CD4-positive, alpha-beta memory T cell (primary cell): ENCODE measurements around the gene CORO2B. TPM values are rescaled to one million over a fixed set of nuclear protein-coding genes. Genes with fewer than 3 reads are reported as not detected.

ENCODE experiments used
- CTCF ChIA-PET: fragments of 350-600 bp; sonication (Branson Sonifier 250); formaldehyde crosslinking; loops from one replicate; lab custom pipeline; 2021; ENCODE audit warnings: inconsistent platforms; ENCODE audit not compliant: partially characterized antibody; lab: Charles Lee
- POLR2A ChIA-PET: fragments of 350-600 bp; sonication (Branson Sonifier 250); formaldehyde crosslinking; loops from one replicate; lab custom pipeline; 2021; ENCODE audit not compliant: partially characterized antibody; lab: Charles Lee
- DNase-seq, 5 donors: peaks; one replicate each; pipeline versions ENCODE4 v3.0.0 to v3.0.0-alpha.2; 2020 to 2022; ENCODE audit warnings: mixed read lengths in 1 of 5
- H3K27ac ChIP-seq: one replicate; pipeline ENCODE4 v1.7.0; 2013; ENCODE audit warnings: low read depth, low read length
- H3K27me3 ChIP-seq: 2 replicates; pipeline ENCODE4 v1.7.0; 2013; ENCODE audit warnings: mild to moderate bottlenecking, low read length, moderate library complexity; ENCODE audit not compliant: insufficient read depth
- H3K36me3 ChIP-seq: 2 replicates; pipeline ENCODE4 v1.7.0; 2013; ENCODE audit warnings: mild to moderate bottlenecking, low read length, moderate library complexity; ENCODE audit not compliant: insufficient read depth
- H3K4me1 ChIP-seq: 2 replicates; pipeline ENCODE4 v1.7.0; 2013; ENCODE audit warnings: mild to moderate bottlenecking, low read length, moderate library complexity; ENCODE audit not compliant: insufficient read depth
- H3K4me3 ChIP-seq, 2 donors: one replicate each; pipeline ENCODE4 v1.7.0; 2013; ENCODE audit warnings: low read length in 2 of 2, mild to moderate bottlenecking in 1 of 2
- H3K9me3 ChIP-seq, 2 donors: one replicate each; pipeline ENCODE4 v1.7.0; 2013; ENCODE audit warnings: low read length in 2 of 2, control low read depth in 1 of 2; ENCODE audit not compliant: control insufficient read depth in 1 of 2
- H3K27ac Mint-ChIP-seq, 7 donors: one replicate each; pipeline ENCODE4 v1.8.0; 2020 to 2021; ENCODE audit warnings: mixed read lengths in 7 of 7, mild to moderate bottlenecking in 6 of 7, inconsistent platforms in 3 of 7, moderate library complexity in 3 of 7
- H3K27me3 Mint-ChIP-seq, 2 donors: one replicate each; pipeline ENCODE4 v1.8.0; 2020 to 2021; ENCODE audit warnings: mixed read lengths in 2 of 2
- H3K36me3 Mint-ChIP-seq, 2 donors: one replicate each; pipeline ENCODE4 v1.8.0; 2020 to 2021; ENCODE audit warnings: mixed read lengths in 2 of 2, inconsistent platforms in 1 of 2, mild to moderate bottlenecking in 1 of 2
- H3K4me1 Mint-ChIP-seq, 4 donors: one replicate each; pipeline ENCODE4 v1.8.0; 2020 to 2021; ENCODE audit warnings: mixed read lengths in 4 of 4, mild to moderate bottlenecking in 1 of 4
- H3K4me3 Mint-ChIP-seq, 8 donors: one replicate each; pipeline ENCODE4 v1.8.0; 2020 to 2021; ENCODE audit warnings: mixed read lengths in 8 of 8, mild to moderate bottlenecking in 7 of 8, moderate library complexity in 6 of 8, inconsistent platforms in 3 of 8
- H3K9me3 Mint-ChIP-seq, 8 donors: one replicate each; pipeline ENCODE4 v1.8.0; 2020 to 2021; ENCODE audit warnings: mixed read lengths in 8 of 8, mild to moderate bottlenecking in 5 of 8, inconsistent platforms in 3 of 8, moderate library complexity in 1 of 8
- intact Hi-C: fragments of 100-400 bp; cut with micrococcal nuclease; formaldehyde crosslinking; loops from one replicate; pipeline ENCODE4 v1.15.1; 2023
- polyA plus RNA-seq, 2 donors: library from polyadenylated mRNA; unstranded; fragments of 300-500 nt; fragmentation: Illumina TruSeq; gene quantifications; one replicate each; pipeline ENCODE4 v1.2.3, GENCODE V29; 2021
- total RNA-seq, 2 experiments: library from RNA; stranded (reverse); gene quantifications; one replicate each; pipeline ENCODE4 v1.2.3, GENCODE V29; 2021

The CORO2B gene
- total and polyA plus RNA-seq, 4 experiments from 2014 or later: not detected

GRCh38 chr15:68699881-68700454 is 121.2 kb downstream of the CORO2B start:
- no peak overlapping the region for H3K27ac Mint-ChIP-seq
- POLR2A ChIA-PET: no interaction called here
- Histone ChIP-seq H3K27ac (no peak overlapping the region), H3K4me1 (no peaks in the 10 kb centered on the region), H3K4me3 (no peak overlapping the region), H3K9me3 (no peaks in the 10 kb centered on the region), H3K27me3 (no peaks in the 10 kb centered on the region), H3K36me3 (no peaks in the 10 kb centered on the region)
- CTCF ChIA-PET: interaction anchor here (1.1 kb wide), 1 partner anchor 26 kb away, joined by 3 read pairs; no protein-coding TSS in a partner anchor
- no peaks in the 10 kb centered on the region for H3K4me1 Mint-ChIP-seq
- no peaks in the 10 kb centered on the region for H3K36me3 Mint-ChIP-seq
- H3K27me3 Mint-ChIP-seq: peaks cover 3 to 6% of the 10 kb centered on the region in 2 donors
- intact Hi-C loops: no loop called here
- H3K4me3 Mint-ChIP-seq: no peak overlapping the region
- peaks cover 0 to 2% (median 0%) of the 10 kb centered on the region in 8 donors for H3K9me3 Mint-ChIP-seq
- no peak for DNase-seq

- Mint-ChIP-seq H3K4me3 (no peak overlapping the region), H3K27ac (no peak overlapping the region)
- no peak overlapping the region for H3K27ac ChIP-seq
These were observed 121.8 kb downstream of the CORO2B start for GRCh38 chr15:68700455-68701123.

GRCh38 chr15:68701886-68702285 is 123.1 kb downstream of the CORO2B start:
- H3K27ac Mint-ChIP-seq: no peak overlapping the region
- H3K9me3 Mint-ChIP-seq: peaks cover 0 to under 1% (median 0%) of the 10 kb centered on the region in 8 donors
- Histone ChIP-seq H3K27me3 (no peaks in the 10 kb centered on the region), H3K27ac (no peak overlapping the region), H3K9me3 (no peaks in the 10 kb centered on the region), H3K4me1 (no peaks in the 10 kb centered on the region), H3K36me3 (no peaks in the 10 kb centered on the region), H3K4me3 (no peak overlapping the region)
- ChIA-PET CTCF (no interaction called here), POLR2A (no interaction called here)
- H3K4me1 Mint-ChIP-seq: no peaks in the 10 kb centered on the region
- H3K36me3 Mint-ChIP-seq: no peaks in the 10 kb centered on the region
- intact Hi-C loops: no loop called here
- peaks cover 2 to 4% of the 10 kb centered on the region in 2 donors for H3K27me3 Mint-ChIP-seq
- H3K4me3 Mint-ChIP-seq: no peak overlapping the region
- no peak for DNase-seq

More at GRCh38 chr15:68700455-68701123, 121.8 kb downstream of the CORO2B start:
- no peaks in the 10 kb centered on the region for H3K4me1 ChIP-seq
- no peaks in the 10 kb centered on the region for H3K4me1 Mint-ChIP-seq
- no peaks in the 10 kb centered on the region for H3K9me3 ChIP-seq
- H3K36me3 Mint-ChIP-seq: no peaks in the 10 kb centered on the region
- intact Hi-C loops: no loop called here
- no peaks in the 10 kb centered on the region for H3K36me3 ChIP-seq
- peaks cover 0 to 5% of the 10 kb centered on the region in 2 donors for H3K27me3 Mint-ChIP-seq
- ChIA-PET CTCF (interaction anchor here (1.1 kb wide), 1 partner anchor 27 kb away, joined by 3 read pairs; no protein-coding TSS in a partner anchor), POLR2A (no interaction called here)
- H3K4me3 ChIP-seq: no peak overlapping the region
- peaks cover 0 to 2% (median 0%) of the 10 kb centered on the region in 8 donors for H3K9me3 Mint-ChIP-seq
- no peaks in the 10 kb centered on the region for H3K27me3 ChIP-seq
- DNase-seq: no peak

DNA sequence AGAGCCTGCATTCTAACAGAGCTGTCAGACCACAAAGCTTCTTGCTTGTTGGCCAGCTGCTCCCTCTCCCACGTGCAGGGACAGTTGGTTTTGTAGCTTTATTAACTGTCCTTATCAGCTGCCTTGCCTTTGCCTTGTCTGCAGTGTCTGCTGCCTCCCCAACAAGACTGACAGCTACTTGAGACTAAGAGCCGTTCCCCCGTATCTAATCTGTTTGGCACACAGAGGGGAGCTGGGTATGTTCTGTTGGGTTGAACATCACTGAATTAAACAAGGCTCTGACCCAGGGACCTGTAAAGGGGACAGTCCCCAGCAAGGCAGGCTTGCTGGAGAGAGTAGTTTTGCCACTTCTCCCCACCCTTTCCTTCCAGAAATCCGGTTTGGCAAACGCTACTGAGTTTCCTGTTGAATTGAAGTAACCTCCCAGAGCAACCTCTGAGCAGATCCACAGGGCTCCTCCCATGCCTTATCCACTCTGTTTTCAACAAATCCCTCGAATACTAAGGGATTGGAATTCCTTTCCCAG is 125.8 kb downstream of the CORO2B start:
- POLR2A ChIA-PET: no interaction called here
- H3K27ac Mint-ChIP-seq: no peak overlapping the region
- Histone ChIP-seq H3K27me3 (no peaks in the 10 kb centered on the region), H3K4me1 (no peaks in the 10 kb centered on the region), H3K4me3 (no peak overlapping the region), H3K9me3 (no peaks in the 10 kb centered on the region), H3K27ac (no peak overlapping the region), H3K36me3 (no peaks in the 10 kb centered on the region)
- intact Hi-C loops: no loop called here
- H3K36me3 Mint-ChIP-seq: no peaks in the 10 kb centered on the region
- CTCF ChIA-PET: no interaction called here
- no peak for DNase-seq
- peaks cover 3 to 4% of the 10 kb centered on the region in 2 donors for H3K27me3 Mint-ChIP-seq
- no peaks in the 10 kb centered on the region for H3K4me1 Mint-ChIP-seq
- no peaks in the 10 kb centered on the region for H3K9me3 Mint-ChIP-seq
- H3K4me3 Mint-ChIP-seq: no peak overlapping the region

GRCh38 chr15:68706256-68706655 is 127.5 kb downstream of the CORO2B start:
- Histone ChIP-seq H3K27me3 (no peaks in the 10 kb centered on the region), H3K36me3 (no peaks in the 10 kb centered on the region), H3K4me3 (no peak overlapping the region), H3K27ac (no peak overlapping the region), H3K9me3 (no peaks in the 10 kb centered on the region), H3K4me1 (no peaks in the 10 kb centered on the region)
- H3K4me3 Mint-ChIP-seq: no peak overlapping the region
- intact Hi-C loops: no loop called here
- peaks cover 3 to 6% of the 10 kb centered on the region in 2 donors for H3K27me3 Mint-ChIP-seq
- no peaks in the 10 kb centered on the region for H3K4me1 Mint-ChIP-seq
- H3K36me3 Mint-ChIP-seq: no peaks in the 10 kb centered on the region
- POLR2A ChIA-PET: no interaction called here
- no peak for DNase-seq
- peak overlapping the region in 1 of 7 donors; percentile 62 for H3K27ac Mint-ChIP-seq
- CTCF ChIA-PET: no interaction called here
- no peaks in the 10 kb centered on the region for H3K9me3 Mint-ChIP-seq

- Histone ChIP-seq H3K9me3 (no peaks in the 10 kb centered on the region), H3K27me3 (no peaks in the 10 kb centered on the region), H3K4me3 (no peak overlapping the region), H3K4me1 (no peaks in the 10 kb centered on the region), H3K27ac (no peak overlapping the region), H3K36me3 (no peaks in the 10 kb centered on the region)
- intact Hi-C loops: no loop called here
- H3K27me3 Mint-ChIP-seq: peaks cover 3 to 6% of the 10 kb centered on the region in 2 donors
- H3K36me3 Mint-ChIP-seq: no peaks in the 10 kb centered on the region
- H3K4me3 Mint-ChIP-seq: no peak overlapping the region
- no peak for DNase-seq
- no peaks in the 10 kb centered on the region for H3K9me3 Mint-ChIP-seq
- no peak overlapping the region for H3K27ac Mint-ChIP-seq
- ChIA-PET POLR2A (no interaction called here), CTCF (no interaction called here)
- H3K4me1 Mint-ChIP-seq: no peaks in the 10 kb centered on the region
These were observed 128.1 kb downstream of the CORO2B start for GRCh38 chr15:68706931-68707330.

GRCh38 chr15:68707386-68707785 is 128.6 kb downstream of the CORO2B start:
- intact Hi-C loops: no loop called here
- no peak for DNase-seq
- H3K9me3 Mint-ChIP-seq: no peaks in the 10 kb centered on the region
- H3K27me3 ChIP-seq: no peaks in the 10 kb centered on the region
- ChIA-PET POLR2A (no interaction called here), CTCF (interaction anchor here (1.2 kb wide), 1 partner anchor 148 kb away, joined by 3 read pairs; no protein-coding TSS in a partner anchor)
- H3K4me3 Mint-ChIP-seq: no peak overlapping the region
- H3K27me3 Mint-ChIP-seq: peaks cover 6% of the 10 kb centered on the region in 2 donors
- no peaks in the 10 kb centered on the region for H3K4me1 Mint-ChIP-seq
- no peaks in the 10 kb centered on the region for H3K36me3 Mint-ChIP-seq
- no peak overlapping the region for H3K27ac Mint-ChIP-seq
- H3K4me3 ChIP-seq: no peak overlapping the region
- no peaks in the 10 kb centered on the region for H3K36me3 ChIP-seq
- H3K9me3 ChIP-seq: no peaks in the 10 kb centered on the region
- no peak overlapping the region for H3K27ac ChIP-seq
- no peaks in the 10 kb centered on the region for H3K4me1 ChIP-seq
